GM12874 (cell line): ENCODE results near the gene ZDHHC19.

Source experiments
- TF ChIP-seq, protein P1 (sequence below): IDR thresholded peaks from 2 replicates; pipeline ENCODE4 v1.5.1; 2011; ENCODE audit warnings: low read depth, mild to moderate bottlenecking, control low read depth, low read length, moderate library complexity; ENCODE audit not compliant: insufficient read depth

The ZDHHC19 gene

DNA sequence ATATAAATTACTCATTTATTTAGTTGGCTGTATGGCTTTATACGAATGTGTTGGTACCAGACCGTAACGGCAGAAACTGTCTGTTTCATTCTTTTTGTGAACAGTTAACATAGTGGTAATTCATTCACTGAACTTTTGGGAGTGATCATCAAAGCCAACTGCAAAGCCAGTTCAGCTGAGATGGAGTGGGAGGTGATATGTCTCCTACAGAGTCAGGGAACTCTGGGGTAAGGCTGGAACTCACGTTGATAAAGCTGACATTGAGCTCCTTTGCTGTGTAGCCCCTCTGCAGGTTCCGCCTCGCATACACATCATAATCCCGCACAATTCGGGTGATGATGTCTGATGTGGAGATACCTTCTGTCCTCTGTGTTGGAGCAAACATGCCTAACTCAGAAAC is 30.5 kb upstream of the ZDHHC19 start:
- TF ChIP-seq, protein P1, sequence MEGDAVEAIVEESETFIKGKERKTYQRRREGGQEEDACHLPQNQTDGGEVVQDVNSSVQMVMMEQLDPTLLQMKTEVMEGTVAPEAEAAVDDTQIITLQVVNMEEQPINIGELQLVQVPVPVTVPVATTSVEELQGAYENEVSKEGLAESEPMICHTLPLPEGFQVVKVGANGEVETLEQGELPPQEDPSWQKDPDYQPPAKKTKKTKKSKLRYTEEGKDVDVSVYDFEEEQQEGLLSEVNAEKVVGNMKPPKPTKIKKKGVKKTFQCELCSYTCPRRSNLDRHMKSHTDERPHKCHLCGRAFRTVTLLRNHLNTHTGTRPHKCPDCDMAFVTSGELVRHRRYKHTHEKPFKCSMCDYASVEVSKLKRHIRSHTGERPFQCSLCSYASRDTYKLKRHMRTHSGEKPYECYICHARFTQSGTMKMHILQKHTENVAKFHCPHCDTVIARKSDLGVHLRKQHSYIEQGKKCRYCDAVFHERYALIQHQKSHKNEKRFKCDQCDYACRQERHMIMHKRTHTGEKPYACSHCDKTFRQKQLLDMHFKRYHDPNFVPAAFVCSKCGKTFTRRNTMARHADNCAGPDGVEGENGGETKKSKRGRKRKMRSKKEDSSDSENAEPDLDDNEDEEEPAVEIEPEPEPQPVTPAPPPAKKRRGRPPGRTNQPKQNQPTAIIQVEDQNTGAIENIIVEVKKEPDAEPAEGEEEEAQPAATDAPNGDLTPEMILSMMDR = no peak

DNA sequence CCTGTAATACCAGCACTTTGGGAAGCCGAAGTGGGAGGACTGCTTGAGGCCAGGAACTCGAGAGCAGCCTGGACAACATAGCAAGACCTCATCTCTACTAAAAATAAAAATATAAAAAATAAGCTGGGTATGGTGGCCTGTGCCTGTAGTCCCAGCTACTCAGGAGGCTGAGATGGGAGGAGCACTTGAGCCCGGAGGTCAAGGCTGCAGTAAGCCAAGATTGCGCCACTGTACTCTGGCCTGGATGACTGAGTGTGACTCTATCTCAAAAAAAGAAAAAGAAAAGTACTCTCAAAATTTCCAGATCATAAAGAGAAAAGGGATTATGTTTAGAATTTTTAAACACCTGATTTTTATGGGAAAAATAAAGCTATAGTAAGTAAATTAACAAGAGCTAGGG is 29.2 kb upstream of the ZDHHC19 start:
- TF ChIP-seq, protein P1 = no peak

DNA sequence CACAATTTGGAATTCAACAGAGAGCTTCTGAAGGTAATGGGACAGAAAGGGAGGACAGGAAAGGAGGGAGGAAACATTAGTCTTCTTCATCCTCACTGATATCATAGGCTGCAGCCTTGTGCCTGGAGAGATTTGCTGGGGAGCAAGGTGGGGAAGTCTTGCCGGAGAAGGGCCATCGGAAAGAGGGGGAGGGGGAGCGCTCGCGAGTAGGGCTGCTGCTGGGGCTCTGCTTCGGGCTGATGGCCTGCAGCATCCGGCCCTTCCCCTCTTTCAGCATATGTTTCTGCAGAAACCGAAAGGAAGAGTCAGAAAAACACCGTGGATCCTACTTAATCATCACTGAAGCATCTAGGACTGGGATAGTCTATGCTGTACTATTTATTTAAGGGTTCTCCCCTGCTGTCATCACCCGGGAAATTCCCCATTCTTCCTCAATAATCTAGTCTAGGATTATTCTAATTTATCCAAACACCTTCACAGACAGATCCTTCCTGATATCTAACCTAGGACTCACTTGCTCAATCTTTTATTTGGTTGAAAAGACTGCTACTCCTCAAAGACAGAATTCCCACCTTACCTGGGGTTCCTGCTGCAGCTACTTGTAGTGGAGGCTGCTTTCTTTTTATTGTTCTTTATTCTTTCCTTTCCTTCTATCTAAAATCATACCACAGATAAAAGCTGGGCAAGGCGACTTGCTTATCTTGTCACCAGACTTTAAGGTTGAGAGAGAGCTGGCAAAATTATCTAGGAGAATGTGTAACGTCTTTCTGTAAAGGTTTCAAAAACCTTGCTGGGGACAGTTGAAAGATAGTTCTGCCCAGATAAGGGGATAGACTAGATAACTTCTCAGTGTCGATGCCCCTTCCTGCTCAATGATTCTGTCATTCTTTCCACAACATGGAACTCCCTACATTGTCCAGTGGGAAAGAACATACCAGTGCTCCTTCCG is 27.7 kb upstream of the ZDHHC19 start:
- TF ChIP-seq, protein P1 = no peak

DNA sequence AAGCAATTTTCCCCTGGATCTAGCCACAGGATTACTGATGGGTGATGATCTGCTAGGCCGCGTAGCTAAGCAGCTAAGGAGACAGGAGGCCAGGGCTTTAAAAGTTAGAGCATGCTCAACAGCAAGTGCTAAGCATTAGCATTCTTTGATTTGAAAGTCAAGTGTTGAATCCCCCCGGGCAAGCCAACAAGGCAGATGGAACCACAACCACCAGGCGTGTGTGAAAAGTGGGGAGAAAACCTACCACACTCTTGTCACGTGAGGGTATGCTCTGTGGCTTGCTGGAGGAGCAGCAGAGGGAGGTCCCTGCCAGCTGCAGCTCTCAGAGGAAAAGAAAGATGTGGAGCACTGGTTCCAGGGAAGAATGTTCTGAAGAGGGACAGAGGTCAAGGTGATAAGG is 26.0 kb upstream of the ZDHHC19 start:
- TF ChIP-seq, protein P1 = no peak

DNA sequence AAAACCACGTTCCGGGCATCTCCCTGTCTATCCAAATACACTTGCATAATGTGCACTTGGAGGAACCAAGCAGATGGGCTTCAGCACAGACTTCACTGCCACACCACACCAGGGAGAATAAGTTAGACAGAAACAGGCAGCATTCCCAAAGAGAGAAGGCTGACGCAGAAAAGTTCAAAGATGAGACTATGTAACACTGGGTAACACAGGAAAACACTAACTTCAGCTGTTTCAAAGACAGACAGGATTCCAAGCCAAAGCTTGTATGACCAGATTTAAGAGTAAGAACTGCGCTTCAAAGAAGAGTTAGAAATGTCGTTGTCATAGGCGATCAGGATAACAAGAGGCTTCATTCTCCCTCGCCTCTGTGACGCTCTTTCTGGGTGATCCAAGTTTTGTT is 25.0 kb upstream of the ZDHHC19 start:
- TF ChIP-seq, protein P1 = no peak

DNA sequence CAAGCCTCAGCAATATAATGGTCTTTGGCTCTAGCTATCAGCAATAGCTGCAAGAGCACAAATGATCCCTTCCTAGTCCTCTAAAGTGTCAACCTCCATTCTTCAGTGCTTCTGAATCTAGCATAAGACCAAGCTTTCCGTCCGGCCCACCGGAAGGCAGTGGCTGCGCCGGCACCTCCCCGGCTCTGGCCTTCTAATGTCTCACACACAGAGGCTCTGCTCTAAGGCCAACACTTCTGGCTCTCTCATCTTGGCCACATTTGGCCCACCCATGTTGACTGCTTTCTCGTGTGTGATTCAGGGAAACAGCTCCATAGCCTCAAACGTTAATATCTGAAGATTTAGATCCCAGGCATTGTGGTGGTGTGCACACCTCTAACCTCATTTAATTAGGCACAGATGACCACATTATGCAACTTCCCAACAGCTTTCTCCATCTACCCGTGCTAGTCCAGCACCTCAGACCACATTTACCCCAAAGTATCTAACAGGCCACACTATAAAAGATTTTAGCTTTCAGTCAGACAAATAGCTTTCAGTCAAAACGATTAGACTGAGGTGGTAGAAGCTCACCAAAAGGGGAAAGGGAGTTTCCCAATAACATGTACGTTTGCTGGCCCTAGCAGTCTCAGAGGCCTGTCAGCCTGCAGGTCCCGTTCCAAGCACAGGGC is 24.4 kb upstream of the ZDHHC19 start:
- TF ChIP-seq, protein P1 = no peak

DNA sequence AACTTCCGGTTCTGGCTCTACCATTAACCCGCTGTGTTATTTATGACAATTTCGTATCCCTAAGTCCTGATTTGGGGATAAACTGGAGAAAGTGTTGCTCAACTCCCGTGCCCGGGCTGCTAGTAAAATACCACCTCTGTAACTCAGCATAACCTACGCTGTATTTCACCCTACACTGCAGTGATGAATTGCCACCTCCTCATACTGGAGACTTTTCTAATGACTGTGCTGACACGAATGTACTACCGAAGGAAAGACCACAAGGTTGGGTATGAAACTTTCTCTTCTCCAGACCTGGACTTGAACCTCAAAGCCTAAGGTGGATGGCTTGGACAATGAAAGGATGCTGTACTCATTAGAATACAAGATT is 21.7 kb upstream of the ZDHHC19 start:
- TF ChIP-seq, protein P1 = no peak
